Thymus (tissue), 11 donors: ENCODE data around the gene ENG. TPM values are rescaled to one million over a fixed set of nuclear protein-coding genes. Genes with fewer than 3 reads are reported as not detected.

Experiments
- DNase-seq, 9 donors: peaks; one replicate each; pipeline ENCODE4 v3.0.0-alpha.2; 2013; ENCODE audit warnings: low spot score in 9 of 9, low read depth in 6 of 9, missing footprints in 1 of 9
- H3K27ac ChIP-seq, 2 donors: one replicate each; pipeline ENCODE4 v1.5.1; 2013; ENCODE audit warnings: control low read depth in 1 of 2, low read depth in 1 of 2, low read length in 1 of 2, mild to moderate bottlenecking in 1 of 2, moderate library complexity in 1 of 2
- H3K27me3 ChIP-seq, 2 donors: one replicate each; pipeline ENCODE4 v1.5.1; 2013; ENCODE audit warnings: low read length in 1 of 2; ENCODE audit not compliant: control insufficient read depth in 2 of 2, insufficient read depth in 1 of 2
- H3K36me3 ChIP-seq, 2 donors: one replicate each; pipeline ENCODE4 v1.5.1; 2013; ENCODE audit warnings: low read length in 1 of 2, mild to moderate bottlenecking in 1 of 2, moderate library complexity in 1 of 2; ENCODE audit not compliant: control insufficient read depth in 2 of 2, insufficient read depth in 2 of 2
- H3K4me1 ChIP-seq, 2 donors: one replicate each; pipeline ENCODE4 v1.5.1; 2013; ENCODE audit warnings: low read length in 2 of 2; ENCODE audit not compliant: control insufficient read depth in 2 of 2, insufficient read depth in 2 of 2
- H3K4me3 ChIP-seq, 2 donors: one replicate each; pipeline ENCODE4 v1.5.1; 2013; ENCODE audit warnings: low read length in 2 of 2, control low read depth in 1 of 2, mild to moderate bottlenecking in 1 of 2
- H3K9me3 ChIP-seq, 2 donors: one replicate each; pipeline ENCODE4 v1.5.1; 2013; ENCODE audit warnings: low read length in 1 of 2, mild to moderate bottlenecking in 1 of 2; ENCODE audit not compliant: control insufficient read depth in 2 of 2, insufficient read depth in 1 of 2
- WGBS: extraction: QIAGEN DNeasy Blood & Tissue Kit; methylation state at CpG from one replicate; pipeline ENCODE4 v1.1.7; 2013; 5-methylcytosine and 5-hydroxymethylcytosine counted together
- polyA plus RNA-seq: library from polyadenylated mRNA; stranded (reverse); fragments of 200-250 nt; gene quantifications from one replicate; pipeline ENCODE4 v1.2.3, GENCODE V29; 2013
- total RNA-seq: library from RNA; stranded (reverse); fragments of 120-200 nt; gene quantifications from one replicate; pipeline ENCODE4 v1.2.4, GENCODE V29; 2013
- donor health status: healthy.

Gene ENG
- total and polyA plus RNA-seq, 2 donors, result 1.7 to 48.2 TPM

- Histone ChIP-seq H3K9me3 (no peaks in the 10 kb centered on the region), H3K4me3 (no peak overlapping the region), H3K27ac (peak overlapping the region in 1 of 2 donors; percentile 34), H3K36me3 (peaks cover 25 to 31% of the 10 kb centered on the region in 2 donors), H3K27me3 (no peaks in the 10 kb centered on the region), H3K4me1 (peaks cover 15 to 26% of the 10 kb centered on the region in 2 donors)
- DNase-seq, result no peak
- 41% methylated on average over 8 of the region's 8 CpGs for WGBS
Measured at GRCh38 chr9:127796225-127796813, 58.1 kb downstream of the ENG start.

- Histone ChIP-seq H3K27me3 (no peaks in the 10 kb centered on the region), H3K36me3 (peaks cover 47 to 52% of the 10 kb centered on the region in 2 donors), H3K27ac (no peak overlapping the region), H3K4me1 (peaks cover 15 to 26% of the 10 kb centered on the region in 2 donors), H3K9me3 (no peaks in the 10 kb centered on the region), H3K4me3 (no peak overlapping the region)
- DNase-seq, result no peak
- 89% methylated on average over 14 of the region's 14 CpGs for WGBS
Measured at GRCh38 chr9:127794001-127794791, 60.3 kb downstream of the ENG start.

GRCh38 chr9:127793093-127793708, 61.3 kb downstream of the ENG start:
- Histone ChIP-seq H3K4me1 (peaks cover 15 to 26% of the 10 kb centered on the region in 2 donors), H3K9me3 (no peaks in the 10 kb centered on the region), H3K36me3 (peaks cover 56 to 62% of the 10 kb centered on the region in 2 donors), H3K27me3 (no peaks in the 10 kb centered on the region), H3K27ac (no peak overlapping the region), H3K4me3 (no peak overlapping the region)
- no peak for DNase-seq
- WGBS, result 81% methylated on average over 8 of the region's 8 CpGs

- no peak overlapping the region for H3K4me3 ChIP-seq
- H3K9me3 ChIP-seq, result no peaks in the 10 kb centered on the region
- H3K4me1 ChIP-seq, result peaks cover 15 to 28% of the 10 kb centered on the region in 2 donors
- H3K27me3 ChIP-seq, result no peaks in the 10 kb centered on the region
- 93% methylated on average over 7 of the region's 7 CpGs for WGBS
- H3K27ac ChIP-seq, result no peak overlapping the region
- H3K36me3 ChIP-seq, result peaks cover 63 to 68% of the 10 kb centered on the region in 2 donors
- no peak for DNase-seq
Measured at GRCh38 chr9:127792417-127793031, 61.9 kb downstream of the ENG start.

GRCh38 chr9:127791085-127791484, 63.4 kb downstream of the ENG start:
- no peak overlapping the region for H3K27ac ChIP-seq
- 95% methylated on average over 4 of the region's 4 CpGs for WGBS
- no peaks in the 10 kb centered on the region for H3K9me3 ChIP-seq
- H3K4me1 ChIP-seq, result peaks cover 9 to 25% of the 10 kb centered on the region in 2 donors
- H3K27me3 ChIP-seq, result no peaks in the 10 kb centered on the region
- no peak for DNase-seq
- H3K36me3 ChIP-seq, result peaks cover 68 to 75% of the 10 kb centered on the region in 2 donors
- no peak overlapping the region for H3K4me3 ChIP-seq

GRCh38 chr9:127790094-127790855, 64.2 kb downstream of the ENG start:
- H3K27ac ChIP-seq, result no peak overlapping the region
- no peak overlapping the region for H3K4me3 ChIP-seq
- peaks cover 4 to 19% of the 10 kb centered on the region in 2 donors for H3K4me1 ChIP-seq
- H3K36me3 ChIP-seq, result peaks cover 68 to 75% of the 10 kb centered on the region in 2 donors
- no peak for DNase-seq
- no peaks in the 10 kb centered on the region for H3K27me3 ChIP-seq
- 97% methylated on average over 9 of the region's 9 CpGs for WGBS
- H3K9me3 ChIP-seq, result no peaks in the 10 kb centered on the region

- WGBS, result 97% methylated on average over 25 of the region's 25 CpGs
- Histone ChIP-seq H3K9me3 (no peaks in the 10 kb centered on the region), H3K27ac (no peak overlapping the region), H3K36me3 (peaks cover 64 to 68% of the 10 kb centered on the region in 2 donors), H3K4me1 (peaks cover 7 to 24% of the 10 kb centered on the region in 2 donors), H3K27me3 (no peaks in the 10 kb centered on the region), H3K4me3 (no peak overlapping the region)
- DNase-seq, result no peak
Measured at GRCh38 chr9:127789179-127789578, 65.3 kb downstream of the ENG start.

- H3K27me3 ChIP-seq, result no peaks in the 10 kb centered on the region
- no peak for DNase-seq
- peaks cover 14 to 31% of the 10 kb centered on the region in 2 donors for H3K4me1 ChIP-seq
- 95% methylated on average over 26 of the region's 26 CpGs for WGBS
- no peak overlapping the region for H3K4me3 ChIP-seq
- H3K27ac ChIP-seq, result no peak overlapping the region
- peaks cover 58 to 63% of the 10 kb centered on the region in 2 donors for H3K36me3 ChIP-seq
- H3K9me3 ChIP-seq, result no peaks in the 10 kb centered on the region
Measured at GRCh38 chr9:127788337-127789011, 66.0 kb downstream of the ENG start.
